ENCODE measurements around the gene UBR3.

DNA sequence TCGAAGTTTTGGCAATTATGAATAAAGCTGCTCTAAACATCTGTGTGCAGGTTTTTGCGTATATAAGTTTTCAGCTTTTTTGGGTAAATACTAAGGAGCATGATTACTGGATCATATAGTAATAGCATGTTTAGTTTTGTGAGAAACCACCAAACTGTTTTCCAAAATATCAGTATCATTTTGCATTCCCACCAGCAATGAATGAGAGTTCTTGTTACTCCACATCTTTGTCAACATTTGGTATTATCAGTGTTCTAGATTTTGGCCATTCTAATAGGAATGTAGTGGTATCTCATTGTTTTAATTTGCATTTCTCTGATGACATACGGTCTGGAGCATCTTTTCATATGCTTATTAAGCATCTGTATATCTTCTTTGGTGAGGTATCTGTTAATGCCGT, 207.3 kb downstream of the UBR3 start:
- TF ChIP-seq, protein P1, sequence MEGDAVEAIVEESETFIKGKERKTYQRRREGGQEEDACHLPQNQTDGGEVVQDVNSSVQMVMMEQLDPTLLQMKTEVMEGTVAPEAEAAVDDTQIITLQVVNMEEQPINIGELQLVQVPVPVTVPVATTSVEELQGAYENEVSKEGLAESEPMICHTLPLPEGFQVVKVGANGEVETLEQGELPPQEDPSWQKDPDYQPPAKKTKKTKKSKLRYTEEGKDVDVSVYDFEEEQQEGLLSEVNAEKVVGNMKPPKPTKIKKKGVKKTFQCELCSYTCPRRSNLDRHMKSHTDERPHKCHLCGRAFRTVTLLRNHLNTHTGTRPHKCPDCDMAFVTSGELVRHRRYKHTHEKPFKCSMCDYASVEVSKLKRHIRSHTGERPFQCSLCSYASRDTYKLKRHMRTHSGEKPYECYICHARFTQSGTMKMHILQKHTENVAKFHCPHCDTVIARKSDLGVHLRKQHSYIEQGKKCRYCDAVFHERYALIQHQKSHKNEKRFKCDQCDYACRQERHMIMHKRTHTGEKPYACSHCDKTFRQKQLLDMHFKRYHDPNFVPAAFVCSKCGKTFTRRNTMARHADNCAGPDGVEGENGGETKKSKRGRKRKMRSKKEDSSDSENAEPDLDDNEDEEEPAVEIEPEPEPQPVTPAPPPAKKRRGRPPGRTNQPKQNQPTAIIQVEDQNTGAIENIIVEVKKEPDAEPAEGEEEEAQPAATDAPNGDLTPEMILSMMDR (IDR thresholded peaks at IDR 0.05; ENCODE audit: low read depth, low read length) = no peak
- TF ChIP-seq EZH2phosphoT487 (IDR thresholded peaks at IDR 0.05; ENCODE audit: low read depth) = no peak

Measured in OCI-LY3 (cell line).